NCI-H2107 (cell line): Measurements from ENCODE around the gene TRAPPC3.
A peak's percentile ranks its signal among the peaks of the same experiment; 100 is the strongest.
"Not testable (repeated sequence)": the region's sequence is repeated elsewhere in the genome, so short reads cannot be mapped to it uniquely, and the experiment has no call there.

Experiments used
- DNase-seq: peaks from one replicate; lab custom pipeline; 2025; lab: John Stamatoyannopoulos, UW

Gene TRAPPC3

DNA sequence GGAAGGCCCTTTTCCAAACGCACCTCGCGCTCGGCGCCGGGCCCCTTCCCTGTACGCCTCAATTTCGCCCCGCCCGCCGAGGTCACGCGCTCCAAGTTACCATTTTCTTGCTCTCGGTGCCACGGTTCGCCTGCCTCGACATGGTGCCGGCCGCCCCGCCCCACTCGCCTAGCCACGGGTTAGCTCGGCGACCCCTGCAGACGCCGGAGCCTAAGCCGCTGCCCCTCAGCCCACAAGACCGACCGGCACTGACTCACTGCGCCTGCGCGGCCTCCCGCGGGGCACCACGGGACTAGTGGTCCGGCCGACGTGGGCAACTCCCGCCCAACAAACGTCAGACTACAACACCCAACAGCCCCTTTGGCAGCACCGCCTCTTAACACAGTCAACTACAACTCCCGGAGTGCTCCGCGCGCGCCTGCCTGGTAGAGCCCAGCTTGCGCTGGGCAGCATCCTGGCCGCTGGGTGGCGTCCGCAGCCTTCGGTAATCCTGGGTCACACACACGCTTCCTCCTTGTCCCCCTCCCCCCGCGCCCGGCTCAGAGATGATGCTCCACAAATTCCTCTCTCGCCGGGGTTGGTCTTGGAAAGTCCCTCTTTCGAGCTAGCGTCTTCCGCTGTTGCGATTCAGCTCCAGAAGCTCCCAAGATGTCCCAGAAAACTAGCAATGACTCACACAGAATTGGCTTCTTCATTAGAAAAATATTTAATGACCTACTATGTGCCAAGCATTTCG is at the start of gene TRAPPC3:
Gene TRAPPC3 (minus strand): TSS at position 250 of the 736 bp plus-strand sequence. CDS start 108 bp downstream, at position 142.
- DNase-seq = peak; percentile 99

GRCh38 chr1:36198641-36199040 is 49.4 kb upstream of the TRAPPC3 start:
- DNase-seq = no peak

GRCh38 chr1:36196805-36197204 is 47.5 kb upstream of the TRAPPC3 start:
- DNase-seq = not testable (repeated sequence)

DNA sequence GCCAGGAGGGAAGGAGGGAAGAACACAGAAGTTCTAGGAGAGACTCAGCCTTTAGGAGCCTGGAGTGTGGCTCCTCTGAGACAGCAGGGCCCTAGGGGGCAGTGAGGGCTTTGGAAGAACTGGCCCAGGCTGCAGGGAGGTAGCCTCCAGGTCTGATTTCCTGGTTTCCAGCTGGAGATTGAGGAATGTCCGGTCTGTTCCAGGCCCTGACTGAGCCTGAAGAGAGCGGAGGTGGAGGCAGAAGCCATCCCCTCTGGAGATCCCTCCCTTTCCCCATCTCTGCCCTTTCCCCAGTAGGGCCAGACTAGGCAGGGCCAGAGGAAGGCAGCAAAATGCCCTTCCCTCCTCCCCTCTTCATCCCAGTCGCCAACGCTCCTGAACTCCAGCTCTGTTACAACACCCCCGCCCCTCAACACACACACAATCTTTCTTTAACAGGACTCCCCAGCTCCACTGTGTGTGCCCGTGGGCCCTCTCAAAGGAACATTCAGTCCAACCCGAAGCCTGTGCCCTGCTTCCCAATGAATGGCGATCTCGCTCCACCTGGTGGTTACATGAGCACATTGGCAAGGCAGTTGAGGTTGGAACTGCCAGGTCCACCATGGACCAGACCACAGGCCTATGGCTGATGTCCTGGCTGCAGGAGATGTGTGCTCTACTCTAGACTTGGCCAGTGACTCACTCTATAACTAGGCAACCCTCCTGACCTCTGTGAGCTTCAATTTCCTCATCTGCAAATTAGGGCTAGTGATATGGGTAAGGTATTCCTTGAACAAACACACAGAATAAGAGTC is 38.7 kb upstream of the TRAPPC3 start:
- peak; percentile 53 for DNase-seq

DNA sequence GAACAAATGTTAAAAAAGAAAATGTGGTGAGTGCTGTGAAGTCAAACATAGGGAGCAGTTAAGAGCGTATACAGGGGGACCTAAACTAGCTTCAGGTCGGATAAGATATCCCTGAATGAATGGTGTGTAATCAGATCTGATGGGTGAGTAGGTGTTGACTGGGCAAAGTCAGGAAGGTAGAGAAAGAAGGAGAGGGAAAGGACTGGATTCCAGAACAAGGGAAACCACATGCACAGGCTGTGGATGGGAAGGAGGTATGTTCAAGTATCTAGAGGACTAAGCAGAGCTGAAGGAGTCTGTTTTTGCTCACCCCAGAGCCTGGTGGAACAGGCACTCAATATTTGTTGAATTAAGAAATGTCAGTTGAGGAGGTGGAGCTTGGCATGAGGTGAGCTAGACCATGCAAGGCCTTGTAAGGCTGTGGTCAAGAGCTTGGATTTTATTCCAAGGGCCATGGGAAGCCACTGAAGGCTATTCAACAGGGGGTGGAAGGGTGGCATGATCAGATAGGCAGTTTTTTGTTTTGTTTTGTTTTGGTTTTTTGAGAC is 34.1 kb upstream of the TRAPPC3 start:
- no peak for DNase-seq

DNA sequence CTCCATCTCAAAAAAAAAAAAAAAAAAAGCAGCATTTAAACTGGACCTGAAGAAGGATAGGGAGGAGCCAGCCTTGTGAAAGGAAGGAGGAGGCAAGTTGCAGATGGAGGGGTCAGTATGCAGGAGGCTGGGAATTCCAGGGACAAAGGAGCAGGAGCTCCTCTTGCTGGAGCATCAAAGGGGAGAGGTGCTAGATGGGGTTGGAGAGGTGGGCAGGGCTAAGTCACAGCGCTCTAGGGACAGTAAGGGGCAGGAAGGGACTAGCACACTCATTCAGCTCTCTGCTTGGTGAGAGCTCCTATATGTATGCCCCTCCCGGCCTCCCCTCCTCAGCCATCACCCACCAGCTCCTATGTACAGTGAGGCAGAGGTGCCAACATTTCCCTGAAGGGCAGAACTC is 33.4 kb upstream of the TRAPPC3 start:
- no peak for DNase-seq

DNA sequence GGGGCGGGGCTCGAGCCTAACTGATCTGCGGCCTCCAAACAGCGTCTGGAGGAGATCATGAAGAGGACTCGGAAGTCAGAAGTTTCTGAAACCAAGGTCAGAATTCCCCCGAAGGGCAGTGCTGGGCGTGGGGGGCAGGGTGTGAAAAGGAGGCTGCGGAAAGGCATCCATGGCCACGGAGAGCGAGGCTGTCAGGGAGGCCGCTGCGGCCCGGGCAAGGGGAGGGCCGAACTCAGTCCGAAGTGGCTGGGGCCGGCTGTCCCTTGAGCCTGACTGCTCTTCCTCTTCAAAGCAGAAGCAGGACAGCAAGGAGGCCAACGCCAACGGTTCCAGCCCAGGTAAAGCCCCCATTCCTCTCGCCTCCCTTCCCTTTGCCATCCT is 29.9 kb upstream of the TRAPPC3 start:
- DNase-seq = no peak

DNA sequence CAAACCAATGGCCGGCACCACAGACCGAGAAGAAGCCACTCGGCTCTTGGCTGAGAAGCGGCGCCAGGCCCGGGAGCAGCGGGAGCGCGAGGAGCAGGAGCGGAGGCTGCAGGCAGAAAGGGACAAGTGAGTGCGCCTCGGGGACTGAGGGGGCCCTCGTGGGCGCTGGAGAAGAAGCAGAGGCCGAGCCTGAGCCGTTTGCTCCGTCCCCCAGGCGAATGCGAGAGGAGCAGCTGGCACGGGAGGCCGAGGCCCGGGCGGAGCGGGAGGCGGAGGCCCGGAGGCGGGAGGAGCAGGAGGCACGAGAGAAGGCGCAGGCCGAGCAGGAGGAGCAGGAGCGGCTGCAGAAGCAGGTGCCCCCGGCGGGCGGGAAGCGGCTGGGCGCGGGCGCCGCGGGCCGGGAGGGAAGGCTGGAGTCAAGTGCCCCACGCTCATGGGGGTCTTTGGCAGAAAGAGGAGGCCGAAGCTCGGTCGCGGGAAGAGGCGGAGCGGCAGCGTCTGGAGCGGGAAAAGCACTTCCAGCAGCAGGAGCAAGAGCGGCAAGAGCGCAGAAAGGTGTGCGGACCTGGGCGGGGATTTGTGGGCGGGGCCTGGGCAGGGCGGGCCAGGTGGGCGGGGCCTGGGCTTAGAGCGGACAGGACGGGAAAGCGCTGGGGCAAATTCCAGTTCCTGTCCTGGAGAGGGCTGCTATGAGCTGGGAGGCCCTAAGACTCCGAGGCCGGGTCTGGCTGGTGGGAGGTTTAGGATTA is 29.4 kb upstream of the TRAPPC3 start:
- DNase-seq = no peak

GRCh38 chr1:36177589-36178431 is 28.5 kb upstream of the TRAPPC3 start:
- DNase-seq = no peak

DNA sequence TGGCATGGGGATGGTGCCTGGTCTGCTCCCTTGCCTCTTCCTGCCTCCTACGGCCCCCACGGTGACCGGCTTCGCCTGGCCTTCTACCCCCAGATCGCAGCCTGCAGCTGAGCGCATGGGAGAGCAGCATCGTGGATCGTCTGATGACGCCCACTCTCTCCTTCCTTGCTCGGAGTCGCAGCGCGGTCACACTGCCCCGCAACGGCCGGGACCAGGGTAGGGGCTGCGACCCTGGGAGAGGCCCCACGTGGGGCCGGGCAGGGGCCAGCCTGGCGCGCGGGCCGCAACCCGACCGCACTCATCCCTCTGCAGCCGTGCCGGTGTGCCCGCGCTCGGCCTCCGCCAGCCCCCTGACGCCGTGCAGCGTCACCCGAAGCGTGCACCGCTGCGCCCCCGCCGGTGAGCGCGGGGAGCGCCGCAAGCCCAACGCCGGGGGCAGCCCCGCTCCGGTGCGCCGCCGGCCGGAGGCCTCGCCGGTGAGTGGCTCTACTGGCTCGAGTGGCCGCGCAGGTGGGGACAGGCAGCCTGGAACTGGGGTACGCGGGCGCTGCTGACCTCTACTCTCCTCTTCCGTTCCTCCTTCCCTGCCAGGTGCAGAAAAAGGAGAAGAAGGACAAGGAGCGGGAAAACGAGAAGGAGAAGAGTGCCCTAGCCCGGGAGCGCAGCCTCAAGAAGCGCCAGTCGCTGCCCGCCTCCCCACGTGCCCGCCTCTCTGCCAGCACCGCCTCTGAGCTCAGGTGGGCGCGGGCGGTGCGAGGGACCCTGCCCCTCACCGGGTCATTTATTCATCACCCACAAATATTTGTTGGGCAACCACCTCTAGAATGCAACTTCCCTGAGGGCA is 27.0 kb upstream of the TRAPPC3 start:
- no peak for DNase-seq

- peak; percentile 39 for DNase-seq
Measured at GRCh38 chr1:36175137-36176095, 26.1 kb upstream of the TRAPPC3 start.

GRCh38 chr1:36174713-36175112 is 25.4 kb upstream of the TRAPPC3 start:
- DNase-seq = peak; percentile 34

- DNase-seq = no peak
Measured at GRCh38 chr1:36172983-36173382, 23.7 kb upstream of the TRAPPC3 start.

GRCh38 chr1:36172017-36172747 is 22.9 kb upstream of the TRAPPC3 start:
- no peak for DNase-seq

DNA sequence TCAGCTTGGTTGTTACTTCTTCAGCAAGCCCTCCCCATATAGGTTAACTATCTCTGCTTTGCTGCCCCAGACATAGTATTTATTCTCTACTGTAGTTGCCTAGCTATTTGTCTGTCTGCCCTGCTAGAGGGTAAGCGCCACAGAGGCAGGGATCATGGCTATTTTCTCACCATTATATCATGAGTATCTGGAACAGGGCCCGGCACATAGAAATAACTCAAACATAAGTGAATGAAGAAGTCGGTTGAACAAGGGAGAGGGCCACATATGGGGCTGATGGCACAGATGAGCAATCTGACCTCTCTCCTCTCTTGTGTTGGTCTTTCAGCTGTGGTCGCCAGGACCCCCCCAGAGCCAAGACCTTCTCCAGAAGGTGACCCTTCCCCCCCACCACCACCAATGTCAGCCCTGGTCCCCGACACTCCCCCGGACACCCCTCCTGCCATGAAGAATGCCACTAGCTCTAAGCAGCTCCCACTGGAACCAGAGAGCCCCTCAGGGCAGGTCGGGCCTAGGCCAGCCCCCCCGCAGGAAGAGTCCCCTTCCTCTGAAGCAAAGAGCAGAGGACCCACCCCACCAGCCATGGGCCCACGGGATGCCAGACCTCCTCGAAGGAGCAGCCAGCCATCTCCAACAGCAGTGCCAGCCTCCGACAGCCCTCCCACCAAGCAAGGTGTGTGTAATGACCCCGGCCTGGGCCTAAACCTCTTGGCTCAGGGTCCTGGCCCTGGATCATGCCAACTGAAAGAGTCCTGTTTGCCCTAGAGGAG is 21.5 kb upstream of the TRAPPC3 start:
- DNase-seq = no peak

DNA sequence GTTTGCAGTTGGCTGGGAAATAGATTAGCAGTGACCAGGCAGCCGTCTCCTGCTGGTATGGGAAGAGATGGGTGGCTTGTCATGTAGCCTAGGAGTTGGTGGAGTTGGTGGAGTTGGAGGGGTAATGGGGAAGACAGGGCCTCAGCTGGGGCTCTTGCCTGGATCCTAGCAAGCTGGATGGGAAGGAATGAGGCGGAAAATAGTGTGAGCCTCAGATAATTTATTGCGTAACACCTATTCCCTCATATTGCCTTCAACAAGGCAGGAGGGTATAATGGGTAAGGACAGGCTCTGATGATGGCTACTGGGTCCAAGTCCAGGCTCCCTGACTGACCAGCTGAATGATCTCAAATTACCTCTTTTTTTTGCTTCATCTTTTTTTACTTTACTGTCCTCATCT is 19.2 kb upstream of the TRAPPC3 start:
- DNase-seq = no peak

DNA sequence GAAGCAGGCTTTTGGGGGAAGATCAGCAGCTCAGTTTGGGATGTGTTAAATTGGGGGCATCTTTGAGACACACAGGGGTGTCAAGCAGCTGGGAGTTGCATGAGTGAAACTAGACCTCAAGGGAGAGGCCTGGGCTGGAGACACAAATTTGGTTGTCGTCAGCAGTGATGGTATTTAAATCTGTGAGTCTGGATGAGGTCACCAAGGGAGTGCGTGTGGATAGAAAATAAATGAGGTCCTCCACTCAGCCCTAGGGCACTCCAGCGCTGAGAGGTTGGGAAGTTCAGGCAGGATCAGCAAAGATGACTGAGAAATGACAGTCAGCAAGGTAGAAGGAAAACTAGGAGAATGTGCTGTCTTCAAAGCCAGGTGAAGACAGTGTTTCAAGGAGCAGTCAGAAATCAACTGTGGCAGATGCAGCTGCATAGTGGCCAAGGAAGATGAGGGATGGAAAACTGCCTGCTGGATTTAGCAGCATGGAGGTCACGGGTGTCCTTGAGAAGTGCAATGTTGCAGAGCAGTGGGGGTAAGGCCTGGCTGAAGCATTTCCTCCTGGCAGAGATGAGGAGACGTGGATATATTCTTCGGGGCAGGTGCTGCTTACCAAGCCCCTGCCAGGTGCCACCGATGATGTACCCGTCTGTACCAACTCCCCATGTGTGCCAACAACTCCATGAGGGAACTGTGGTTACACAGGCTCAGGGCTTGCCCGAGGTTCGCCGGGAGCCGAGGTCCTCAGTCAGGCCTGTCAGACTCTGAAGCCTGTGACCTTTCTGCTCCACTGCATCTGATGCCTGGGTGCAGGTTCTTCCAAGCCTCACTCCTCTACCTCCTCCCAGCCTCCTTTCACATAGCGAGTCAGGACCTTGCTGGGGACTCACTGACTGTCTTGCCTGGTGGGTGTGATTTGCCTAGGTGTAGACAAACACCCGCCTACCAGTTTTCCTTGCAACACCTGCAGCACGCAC is 17.9 kb upstream of the TRAPPC3 start:
- DNase-seq = no peak
